Measurements from ENCODE around the gene WDPCP.

The WDPCP gene

GRCh38 chr2:63261137-63261621 is 327.1 kb downstream of the WDPCP start:
- H3K27me3 ChIP-seq (ENCODE audit: control insufficient read depth in 1 of 2, insufficient read depth in 1 of 2, low read length in 2 of 2): no peaks in the 10 kb centered on the region
- H3K27ac ChIP-seq (ENCODE audit: low read length, poor library complexity, severe bottlenecking): no peak overlapping the region
- no peak overlapping the region for H2BK120ac ChIP-seq (ENCODE audit: low read depth, low read length)
- no peak overlapping the region for H3K23ac ChIP-seq (ENCODE audit: low read length in 2 of 2)
- no peaks in the 10 kb centered on the region for H3K4me1 ChIP-seq (ENCODE audit: control insufficient read depth, insufficient read depth, low read depth, low read length)
- no peak overlapping the region for H4K8ac ChIP-seq (ENCODE audit: low read length)
- no peak overlapping the region for H2BK12ac ChIP-seq (ENCODE audit: low read length in 2 of 2)
- no peak overlapping the region for H3K4ac ChIP-seq (ENCODE audit: low read depth in 1 of 2, low read length in 2 of 2)
- H3K9ac ChIP-seq (ENCODE audit: low read length): no peak overlapping the region
- peaks cover 6% of the 10 kb centered on the region for H3K9me3 ChIP-seq (ENCODE audit: control insufficient read depth, low read length)
- no peaks in the 10 kb centered on the region for H3K79me1 ChIP-seq (replicated peaks; ENCODE audit: low read length, poor library complexity, severe bottlenecking)
- no peak overlapping the region for H2BK5ac ChIP-seq (ENCODE audit: low read depth, low read length, poor library complexity, severe bottlenecking)
- H2AFZ ChIP-seq (ENCODE audit: low read depth, low read length): no peak overlapping the region
- H2AK5ac ChIP-seq (ENCODE audit: low read length, severe bottlenecking): no peak overlapping the region
- H3K18ac ChIP-seq (ENCODE audit: low read depth in 1 of 2, low read length in 2 of 2): no peak overlapping the region
- 92% methylated on average over 1 of the region's 2 CpGs for WGBS
- no peak for DNase-seq
- no peak overlapping the region for H2BK15ac ChIP-seq (ENCODE audit: low read depth, poor library complexity, severe bottlenecking)
- H3K14ac ChIP-seq (ENCODE audit: low read length in 2 of 2): no peak overlapping the region
- no peak overlapping the region for H4K91ac ChIP-seq (ENCODE audit: low read length)
- no peak overlapping the region for H3K4me3 ChIP-seq (ENCODE audit: insufficient read depth in 1 of 2, low read depth in 1 of 2, low read length in 2 of 2)
- no peaks in the 10 kb centered on the region for H3K36me3 ChIP-seq (ENCODE audit: control insufficient read depth in 1 of 2, insufficient read depth in 2 of 2, low read depth in 1 of 2, low read length in 2 of 2)
- no peak overlapping the region for H3K4me2 ChIP-seq (ENCODE audit: low read length, poor library complexity, severe bottlenecking)

DNA sequence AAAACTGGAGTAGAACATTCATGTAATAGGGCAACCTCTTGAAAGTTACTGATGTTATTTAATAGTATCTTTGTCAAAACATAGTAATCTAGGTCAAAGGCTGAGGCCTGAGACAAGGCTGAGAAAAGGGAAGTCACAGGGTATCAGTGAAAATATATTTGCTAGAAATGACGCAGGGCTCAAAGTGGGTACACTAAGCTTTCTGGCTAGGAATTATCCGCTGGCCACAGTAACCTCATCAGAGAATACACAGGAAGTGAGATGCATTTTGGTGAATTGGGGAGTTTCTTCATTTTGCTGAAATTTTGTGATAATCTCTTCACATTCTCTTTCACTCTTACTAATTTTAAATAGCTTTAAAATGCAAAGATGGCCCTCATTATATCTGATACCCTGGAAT is 330.8 kb downstream of the WDPCP start:
- H3K4ac ChIP-seq (ENCODE audit: low read depth in 1 of 2, low read length in 2 of 2): no peak overlapping the region
- no peak overlapping the region for H4K91ac ChIP-seq (ENCODE audit: low read length)
- H3K9ac ChIP-seq (ENCODE audit: low read length): no peak overlapping the region
- no peaks in the 10 kb centered on the region for H3K27me3 ChIP-seq (ENCODE audit: control insufficient read depth in 1 of 2, insufficient read depth in 1 of 2, low read length in 2 of 2)
- no peak overlapping the region for H3K23ac ChIP-seq (ENCODE audit: low read length in 2 of 2)
- no peaks in the 10 kb centered on the region for H3K79me1 ChIP-seq (replicated peaks; ENCODE audit: low read length, poor library complexity, severe bottlenecking)
- H2BK12ac ChIP-seq (ENCODE audit: low read length in 2 of 2): no peak overlapping the region
- no peak overlapping the region for H3K18ac ChIP-seq (ENCODE audit: low read depth in 1 of 2, low read length in 2 of 2)
- no peak overlapping the region for H3K4me3 ChIP-seq (ENCODE audit: insufficient read depth in 1 of 2, low read depth in 1 of 2, low read length in 2 of 2)
- no peak overlapping the region for H3K14ac ChIP-seq (ENCODE audit: low read length in 2 of 2)
- no peak for DNase-seq
- H3K9me3 ChIP-seq (ENCODE audit: control insufficient read depth, low read length): peaks cover 4% of the 10 kb centered on the region
- no peak overlapping the region for H3K27ac ChIP-seq (ENCODE audit: low read length, poor library complexity, severe bottlenecking)
- H2BK5ac ChIP-seq (ENCODE audit: low read depth, low read length, poor library complexity, severe bottlenecking): no peak overlapping the region
- H3K4me2 ChIP-seq (ENCODE audit: low read length, poor library complexity, severe bottlenecking): no peak overlapping the region
- H2AK5ac ChIP-seq (ENCODE audit: low read length, severe bottlenecking): no peak overlapping the region
- 94% methylated on average over 2 of the region's 2 CpGs for WGBS
- no peak overlapping the region for H2BK120ac ChIP-seq (ENCODE audit: low read depth, low read length)
- no peak overlapping the region for H2BK15ac ChIP-seq (ENCODE audit: low read depth, poor library complexity, severe bottlenecking)
- H3K36me3 ChIP-seq (ENCODE audit: control insufficient read depth in 1 of 2, insufficient read depth in 2 of 2, low read depth in 1 of 2, low read length in 2 of 2): no peaks in the 10 kb centered on the region
- no peak overlapping the region for H4K8ac ChIP-seq (ENCODE audit: low read length)
- no peaks in the 10 kb centered on the region for H3K4me1 ChIP-seq (ENCODE audit: control insufficient read depth, insufficient read depth, low read depth, low read length)
- H2AFZ ChIP-seq (ENCODE audit: low read depth, low read length): no peak overlapping the region

DNA sequence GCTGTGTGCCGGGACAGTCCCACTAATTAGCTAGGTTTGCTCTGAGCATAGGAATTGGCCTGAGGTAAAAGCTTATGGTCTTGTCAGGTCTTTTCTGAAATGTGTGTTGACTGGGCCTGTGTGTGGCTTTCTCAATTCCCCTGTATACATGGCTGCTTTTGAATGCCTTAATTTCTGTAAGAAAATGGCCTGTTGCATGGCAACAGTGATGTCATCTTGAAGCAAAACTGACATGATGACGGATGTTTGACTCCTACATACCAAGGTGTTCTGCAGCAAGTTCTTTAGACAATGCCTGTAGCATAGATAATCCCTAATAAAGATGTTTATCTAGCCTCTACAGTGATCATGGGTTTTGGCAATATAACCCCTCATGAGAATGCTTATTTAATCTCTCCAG is 339.1 kb downstream of the WDPCP start:
- H3K79me1 ChIP-seq (replicated peaks; ENCODE audit: low read length, poor library complexity, severe bottlenecking): no peaks in the 10 kb centered on the region
- H2BK5ac ChIP-seq (ENCODE audit: low read depth, low read length, poor library complexity, severe bottlenecking): no peak overlapping the region
- WGBS: 96% methylated on average over 1 of the region's 2 CpGs

GRCh38 chr2:63242747-63243146 is 345.5 kb downstream of the WDPCP start:
- H3K4me1 ChIP-seq (ENCODE audit: control insufficient read depth, insufficient read depth, low read depth, low read length): no peaks in the 10 kb centered on the region
- H3K9ac ChIP-seq (ENCODE audit: low read length): no peak overlapping the region
- H3K27me3 ChIP-seq (ENCODE audit: control insufficient read depth in 1 of 2, insufficient read depth in 1 of 2, low read length in 2 of 2): no peaks in the 10 kb centered on the region
- no peak overlapping the region for H2AK5ac ChIP-seq (ENCODE audit: low read length, severe bottlenecking)
- H3K4me2 ChIP-seq (ENCODE audit: low read length, poor library complexity, severe bottlenecking): no peak overlapping the region
- DNase-seq: no peak
- no CpG with 5 or more reads among the region's 1 CpG for WGBS
- H3K18ac ChIP-seq (ENCODE audit: low read depth in 1 of 2, low read length in 2 of 2): no peak overlapping the region
- H2BK15ac ChIP-seq (ENCODE audit: low read depth, poor library complexity, severe bottlenecking): no peak overlapping the region
- no peak overlapping the region for H3K4me3 ChIP-seq (ENCODE audit: insufficient read depth in 1 of 2, low read depth in 1 of 2, low read length in 2 of 2)
- H4K91ac ChIP-seq (ENCODE audit: low read length): no peak overlapping the region
- H2BK5ac ChIP-seq (ENCODE audit: low read depth, low read length, poor library complexity, severe bottlenecking): no peak overlapping the region
- H3K14ac ChIP-seq (ENCODE audit: low read length in 2 of 2): no peak overlapping the region
- no peak overlapping the region for H2AFZ ChIP-seq (ENCODE audit: low read depth, low read length)
- H4K8ac ChIP-seq (ENCODE audit: low read length): no peak overlapping the region
- no peak overlapping the region for H3K4ac ChIP-seq (ENCODE audit: low read depth in 1 of 2, low read length in 2 of 2)
- no peaks in the 10 kb centered on the region for H3K9me3 ChIP-seq (ENCODE audit: control insufficient read depth, low read length)
- H3K27ac ChIP-seq (ENCODE audit: low read length, poor library complexity, severe bottlenecking): no peak overlapping the region
- no peak overlapping the region for H3K23ac ChIP-seq (ENCODE audit: low read length in 2 of 2)
- no peak overlapping the region for H2BK120ac ChIP-seq (ENCODE audit: low read depth, low read length)
- no peaks in the 10 kb centered on the region for H3K36me3 ChIP-seq (ENCODE audit: control insufficient read depth in 1 of 2, insufficient read depth in 2 of 2, low read depth in 1 of 2, low read length in 2 of 2)
- H3K79me1 ChIP-seq (replicated peaks; ENCODE audit: low read length, poor library complexity, severe bottlenecking): no peaks in the 10 kb centered on the region
- no peak overlapping the region for H2BK12ac ChIP-seq (ENCODE audit: low read length in 2 of 2)

More for the DNA sequence above, 339.1 kb downstream of the WDPCP start:
- Histone ChIP-seq H2AK5ac (ENCODE audit: low read length, severe bottlenecking) (no peak overlapping the region), H3K14ac (ENCODE audit: low read length in 2 of 2) (no peak overlapping the region), H3K4me1 (ENCODE audit: control insufficient read depth, insufficient read depth, low read depth, low read length) (no peaks in the 10 kb centered on the region), H2AFZ (ENCODE audit: low read depth, low read length) (no peak overlapping the region), H3K18ac (ENCODE audit: low read depth in 1 of 2, low read length in 2 of 2) (no peak overlapping the region), H2BK15ac (ENCODE audit: low read depth, poor library complexity, severe bottlenecking) (no peak overlapping the region), H3K4me2 (ENCODE audit: low read length, poor library complexity, severe bottlenecking) (no peak overlapping the region), H3K4ac (ENCODE audit: low read depth in 1 of 2, low read length in 2 of 2) (no peak overlapping the region), H3K9me3 (ENCODE audit: control insufficient read depth, low read length) (peaks cover 4% of the 10 kb centered on the region), H3K4me3 (ENCODE audit: insufficient read depth in 1 of 2, low read depth in 1 of 2, low read length in 2 of 2) (no peak overlapping the region), H2BK12ac (ENCODE audit: low read length in 2 of 2) (no peak overlapping the region), H2BK120ac (ENCODE audit: low read depth, low read length) (no peak overlapping the region), H3K9ac (ENCODE audit: low read length) (no peak overlapping the region), H3K23ac (ENCODE audit: low read length in 2 of 2) (no peak overlapping the region), H3K27ac (ENCODE audit: low read length, poor library complexity, severe bottlenecking) (no peak overlapping the region), H3K36me3 (ENCODE audit: control insufficient read depth in 1 of 2, insufficient read depth in 2 of 2, low read depth in 1 of 2, low read length in 2 of 2) (no peaks in the 10 kb centered on the region), H4K8ac (ENCODE audit: low read length) (no peak overlapping the region), H3K27me3 (ENCODE audit: control insufficient read depth in 1 of 2, insufficient read depth in 1 of 2, low read length in 2 of 2) (no peaks in the 10 kb centered on the region), H4K91ac (ENCODE audit: low read length) (no peak overlapping the region)
- no peak for DNase-seq

All from mesenchymal stem cell (in vitro differentiated cells and primary cell).